Bronchial epithelial cell (primary cell): ENCODE results near the gene NBEA. TPM values are rescaled to one million over a fixed set of nuclear protein-coding genes. Genes with fewer than 3 reads are reported as not detected.

Source experiments
- DNase-seq: peaks from one replicate; pipeline ENCODE4 v3.0.0-alpha.2; 2010; ENCODE audit warnings: low read depth
- FAIRE-seq: peaks from 2 replicates; lab custom pipeline; 2011; peaks lifted over from hg19 to GRCh38; lab: Jason Lieb, UNC
- H3K27me3 ChIP-seq: 2 replicates; pipeline ENCODE4 v1.5.1; 2011; ENCODE audit warnings: low read length; ENCODE audit not compliant: control insufficient read depth, insufficient read depth
- H3K36me3 ChIP-seq: 2 replicates; pipeline ENCODE4 v1.5.1; 2011; ENCODE audit warnings: low read length; ENCODE audit not compliant: control insufficient read depth, insufficient read depth
- H3K4me3 ChIP-seq: 2 replicates; pipeline ENCODE4 v1.5.1; 2011; ENCODE audit warnings: mild to moderate bottlenecking, low read depth, low read length, control low read depth
- total RNA-seq: library from RNA; depleted of rRNA; stranded (reverse); fragments of >200 nt; gene quantifications from 2 replicates; pipeline ENCODE4 v1.2.1, GENCODE V29; 2014
- TF ChIP-seq, protein P1 (sequence below): IDR thresholded peaks from 2 replicates; pipeline ENCODE4 v1.5.1; 2011; ENCODE audit warnings: mild to moderate bottlenecking, moderate library complexity, low read length, control low read depth, inconsistent platforms; ENCODE audit not compliant: insufficient read depth, severe bottlenecking

NBEA gene
- total RNA-seq, 1 donor from 2014 or later, result 0.53 TPM

DNA sequence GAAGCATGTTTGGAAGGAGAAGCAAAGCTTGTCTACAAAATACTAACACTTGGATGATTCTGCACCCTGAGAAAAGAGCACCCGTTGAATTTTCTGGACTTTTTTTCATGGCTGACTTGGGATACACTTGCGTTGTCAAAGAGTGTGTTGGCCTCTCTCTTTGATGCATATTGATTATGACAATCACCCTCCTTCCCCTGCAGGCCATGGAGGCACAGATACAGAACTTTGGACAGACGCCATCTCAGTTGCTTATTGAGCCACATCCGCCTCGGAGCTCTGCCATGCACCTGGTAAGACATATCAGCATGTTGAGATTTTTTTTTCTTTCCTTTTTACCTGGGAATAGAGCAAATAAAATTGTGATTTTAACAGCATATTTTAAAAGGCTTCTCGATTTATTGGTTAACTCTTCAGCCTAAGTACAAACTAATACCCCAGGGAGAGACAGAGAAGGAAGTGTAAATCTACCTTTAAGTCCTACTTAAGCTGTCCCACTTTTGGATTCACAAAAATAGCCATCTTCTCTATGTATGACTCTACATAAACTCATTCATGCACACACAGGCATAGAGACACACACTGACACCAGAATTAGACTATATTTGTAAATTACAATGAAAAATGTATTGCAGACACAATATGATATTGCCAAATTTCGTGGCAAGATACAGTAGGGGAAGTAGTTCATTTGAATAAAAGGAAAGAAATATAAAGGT lies 704.1 kb downstream of the NBEA start:
- DNase-seq (no peak), FAIRE-seq (no peak)
- TF ChIP-seq, protein P1, sequence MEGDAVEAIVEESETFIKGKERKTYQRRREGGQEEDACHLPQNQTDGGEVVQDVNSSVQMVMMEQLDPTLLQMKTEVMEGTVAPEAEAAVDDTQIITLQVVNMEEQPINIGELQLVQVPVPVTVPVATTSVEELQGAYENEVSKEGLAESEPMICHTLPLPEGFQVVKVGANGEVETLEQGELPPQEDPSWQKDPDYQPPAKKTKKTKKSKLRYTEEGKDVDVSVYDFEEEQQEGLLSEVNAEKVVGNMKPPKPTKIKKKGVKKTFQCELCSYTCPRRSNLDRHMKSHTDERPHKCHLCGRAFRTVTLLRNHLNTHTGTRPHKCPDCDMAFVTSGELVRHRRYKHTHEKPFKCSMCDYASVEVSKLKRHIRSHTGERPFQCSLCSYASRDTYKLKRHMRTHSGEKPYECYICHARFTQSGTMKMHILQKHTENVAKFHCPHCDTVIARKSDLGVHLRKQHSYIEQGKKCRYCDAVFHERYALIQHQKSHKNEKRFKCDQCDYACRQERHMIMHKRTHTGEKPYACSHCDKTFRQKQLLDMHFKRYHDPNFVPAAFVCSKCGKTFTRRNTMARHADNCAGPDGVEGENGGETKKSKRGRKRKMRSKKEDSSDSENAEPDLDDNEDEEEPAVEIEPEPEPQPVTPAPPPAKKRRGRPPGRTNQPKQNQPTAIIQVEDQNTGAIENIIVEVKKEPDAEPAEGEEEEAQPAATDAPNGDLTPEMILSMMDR, result no peak
- H3K27me3 ChIP-seq, result no peaks in the 10 kb centered on the region
- no peaks in the 10 kb centered on the region for H3K36me3 ChIP-seq
- no peak overlapping the region for H3K4me3 ChIP-seq

DNA sequence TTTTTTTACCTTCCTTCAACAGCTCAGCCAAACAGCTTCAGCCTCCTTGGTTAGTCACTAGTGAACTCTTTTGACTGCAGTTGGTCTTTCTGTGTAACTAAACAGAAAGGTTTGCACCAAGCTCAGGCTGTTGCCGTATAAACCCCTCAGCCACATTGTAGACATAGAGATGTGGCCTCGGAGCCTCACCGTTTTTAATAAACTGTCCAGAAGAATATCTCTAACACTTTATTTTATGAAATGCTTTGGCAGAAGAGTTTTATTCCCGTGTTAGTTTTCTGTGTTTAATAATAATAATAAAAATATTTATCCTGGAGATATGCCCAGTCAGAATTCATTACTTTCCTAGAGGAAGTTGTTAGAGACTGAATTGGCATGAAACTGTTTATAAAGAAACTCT lies 706.1 kb downstream of the NBEA start:
- Histone ChIP-seq H3K27me3 (no peaks in the 10 kb centered on the region), H3K4me3 (no peak overlapping the region), H3K36me3 (no peaks in the 10 kb centered on the region)
- FAIRE-seq (no peak), DNase-seq (no peak)
- TF ChIP-seq, protein P1, result no peak

DNA sequence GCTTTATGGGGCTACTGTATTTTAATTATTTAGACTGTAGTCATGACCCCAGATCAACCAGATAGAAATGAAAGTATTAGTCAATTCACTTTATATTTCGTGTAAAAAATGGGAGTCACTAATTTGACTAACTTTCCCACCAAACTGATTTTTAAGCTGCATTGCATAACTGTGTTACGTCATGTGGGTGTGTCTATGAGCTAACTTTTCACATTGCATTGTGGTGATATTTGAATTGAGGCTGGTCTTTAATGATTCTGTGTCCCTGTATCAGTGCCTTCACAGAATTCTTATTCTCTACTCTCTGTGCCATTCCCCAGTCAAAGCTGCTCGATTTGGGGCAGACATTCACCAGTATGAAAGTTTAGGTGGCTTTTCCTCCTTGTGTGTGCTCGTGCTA lies 707.1 kb downstream of the NBEA start:
- TF ChIP-seq, protein P1, result no peak
- DNase-seq (peak; percentile 50), FAIRE-seq (no peak)
- Histone ChIP-seq H3K27me3 (no peaks in the 10 kb centered on the region), H3K4me3 (no peak overlapping the region), H3K36me3 (no peaks in the 10 kb centered on the region)

DNA sequence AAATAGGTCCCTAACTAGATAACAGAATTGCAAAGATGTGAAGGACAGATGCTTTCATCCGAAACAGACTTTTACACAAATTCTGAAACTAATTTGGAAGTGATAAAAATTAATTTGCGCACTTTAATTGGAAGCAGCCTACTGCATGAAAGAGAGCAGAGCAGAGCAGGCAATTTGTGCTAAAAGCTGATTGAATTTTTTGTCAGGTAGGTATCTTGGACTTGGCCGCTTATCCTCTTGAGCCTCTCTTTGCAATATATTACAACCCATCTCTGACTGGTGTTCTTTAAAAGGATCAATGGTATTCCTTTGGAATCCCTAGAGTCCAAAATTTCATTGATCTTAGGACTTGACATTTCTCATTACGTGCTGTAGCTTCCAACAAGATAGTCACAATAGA lies 717.7 kb downstream of the NBEA start:
- H3K36me3 ChIP-seq, result no peaks in the 10 kb centered on the region
- H3K4me3 ChIP-seq, result no peak overlapping the region
- no peak for DNase-seq
- TF ChIP-seq, protein P1, result no peak
- no peak for FAIRE-seq
- H3K27me3 ChIP-seq, result no peaks in the 10 kb centered on the region

DNA sequence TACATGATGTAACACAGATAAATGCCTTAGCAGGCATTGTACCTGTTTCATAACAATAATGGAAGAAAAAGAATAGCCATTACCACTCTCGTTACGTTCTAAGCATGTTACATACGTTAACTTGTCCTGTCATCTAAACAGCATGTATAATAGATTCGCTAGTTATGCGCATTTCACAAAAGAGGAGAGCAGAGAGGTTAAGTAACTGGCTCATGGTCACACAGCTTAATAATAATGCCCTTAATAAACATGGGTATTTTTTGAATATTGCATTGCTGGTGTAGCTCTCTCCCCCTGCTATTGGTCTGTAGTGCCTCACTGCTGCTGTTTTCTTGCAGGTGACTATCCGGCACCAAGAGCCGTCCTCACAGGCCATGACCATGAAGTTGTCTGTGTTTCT lies 722.7 kb downstream of the NBEA start:
- DNase-seq, result no peak
- FAIRE-seq, result no peak

More for the DNA sequence above, 722.7 kb downstream of the NBEA start:
- Histone ChIP-seq H3K4me3 (no peak overlapping the region), H3K36me3 (no peaks in the 10 kb centered on the region), H3K27me3 (peaks cover 2% of the 10 kb centered on the region)
- TF ChIP-seq, protein P1, result no peak
